ENCODE measurements around the gene UBE2S. TPM values are rescaled to one million over a fixed set of nuclear protein-coding genes. Genes with fewer than 3 reads are reported as not detected.

Gene UBE2S
- 61.7 and 400 TPM in 2 replicates for total RNA-seq

DNA sequence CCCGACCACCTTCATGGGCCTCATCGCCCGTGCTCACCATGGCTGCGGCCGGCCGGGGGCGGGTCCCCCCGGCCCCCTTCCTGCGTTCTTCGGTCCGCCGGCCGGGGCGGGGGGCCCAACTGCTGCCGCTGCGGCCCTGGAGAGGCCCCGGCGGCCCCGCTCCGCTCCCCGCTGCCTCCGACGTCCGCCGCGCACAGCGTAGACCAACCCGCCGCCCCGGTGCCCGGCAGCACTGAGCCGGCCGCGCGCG is at the start of gene UBE2S:
UBE2S (minus strand) TSS at position 239 of the 250 bp plus-strand sequence; CDS start at position 40, 199 bp downstream.

DNA sequence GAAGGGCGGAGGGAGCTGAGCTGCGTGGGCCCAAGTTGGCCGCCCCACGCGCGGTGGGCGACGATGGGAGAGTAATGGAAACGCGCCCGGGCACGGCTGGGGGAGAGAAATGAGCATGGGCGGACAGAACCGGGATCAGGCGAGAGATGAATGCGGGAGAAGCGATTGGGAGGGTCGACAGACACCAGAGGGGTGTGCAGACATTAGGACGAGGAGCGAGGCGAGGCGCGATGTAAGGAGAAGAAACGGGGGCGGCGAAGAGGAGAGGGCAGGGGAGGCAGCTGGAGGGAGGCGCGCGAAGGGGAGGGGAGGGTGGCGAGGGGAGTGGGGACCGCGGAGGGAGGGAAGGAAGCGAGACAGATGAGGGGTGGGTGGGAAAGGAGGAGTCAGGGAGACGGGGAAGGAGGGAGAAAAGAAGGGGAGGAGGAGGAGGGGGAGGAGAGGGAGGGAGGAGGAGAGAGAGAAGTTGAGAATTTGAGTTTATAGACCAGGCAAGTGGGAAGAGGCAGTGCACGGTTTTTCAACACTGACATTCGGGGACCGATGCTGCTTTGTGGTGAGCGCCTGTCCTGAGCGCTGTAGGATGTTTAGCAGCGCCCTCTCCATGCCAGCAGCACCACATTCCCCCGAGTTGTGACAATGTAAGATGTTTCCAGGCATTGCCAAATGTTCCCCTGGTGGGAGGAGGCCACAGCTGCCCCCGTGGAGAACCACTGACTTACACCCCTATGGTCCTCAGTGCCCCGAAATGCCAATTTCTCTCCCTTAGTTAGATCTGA is 35.6 kb upstream of the UBE2S start, which contains the start of gene SHISA7:
SHISA7 (minus strand) TSS at position 256 of the 779 bp plus-strand sequence. CDS start 437 bp downstream, outside the sequence.

DNA sequence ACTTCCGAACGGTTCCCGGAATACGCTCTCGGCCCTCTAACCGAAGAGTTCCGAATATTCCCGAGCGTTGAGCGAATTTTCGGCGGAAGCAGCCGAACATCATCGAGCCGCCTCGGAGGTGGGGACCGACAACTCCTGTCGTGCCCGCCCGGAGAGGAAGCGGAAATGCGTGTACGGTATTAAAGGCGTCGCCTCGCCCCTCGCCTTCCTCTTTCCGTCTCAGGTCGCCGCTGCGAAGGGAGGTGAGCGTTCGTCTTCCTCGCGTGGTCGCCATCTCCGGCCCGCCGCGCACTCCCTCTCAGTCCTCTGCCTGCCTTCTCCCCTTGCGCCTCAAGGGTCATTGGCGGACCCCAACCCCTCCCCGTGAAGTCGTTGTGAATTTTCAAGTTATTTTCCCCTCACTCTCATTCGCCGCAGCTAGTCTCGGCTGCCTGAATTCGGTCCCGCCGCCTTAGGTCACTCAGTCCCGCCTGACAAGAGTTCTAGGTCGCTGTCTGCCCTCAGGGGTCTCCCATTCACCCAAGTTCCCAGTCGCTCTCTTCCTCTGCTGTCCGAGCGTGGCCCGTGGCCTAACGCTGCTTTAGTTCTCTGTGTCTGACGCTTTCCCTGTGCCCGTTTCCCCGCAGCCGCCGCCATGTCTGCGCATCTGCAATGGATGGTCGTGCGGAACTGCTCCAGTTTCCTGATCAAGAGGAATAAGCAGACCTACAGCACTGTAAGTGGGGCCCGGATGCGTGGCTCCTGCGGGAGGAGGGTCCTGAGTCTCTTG is 21.7 kb downstream of the UBE2S start, which contains the start of gene RPL28:
RPL28 (plus strand) TSS at position 209 of the 769 bp plus-strand sequence; CDS start at position 635, 426 bp downstream.

DNA sequence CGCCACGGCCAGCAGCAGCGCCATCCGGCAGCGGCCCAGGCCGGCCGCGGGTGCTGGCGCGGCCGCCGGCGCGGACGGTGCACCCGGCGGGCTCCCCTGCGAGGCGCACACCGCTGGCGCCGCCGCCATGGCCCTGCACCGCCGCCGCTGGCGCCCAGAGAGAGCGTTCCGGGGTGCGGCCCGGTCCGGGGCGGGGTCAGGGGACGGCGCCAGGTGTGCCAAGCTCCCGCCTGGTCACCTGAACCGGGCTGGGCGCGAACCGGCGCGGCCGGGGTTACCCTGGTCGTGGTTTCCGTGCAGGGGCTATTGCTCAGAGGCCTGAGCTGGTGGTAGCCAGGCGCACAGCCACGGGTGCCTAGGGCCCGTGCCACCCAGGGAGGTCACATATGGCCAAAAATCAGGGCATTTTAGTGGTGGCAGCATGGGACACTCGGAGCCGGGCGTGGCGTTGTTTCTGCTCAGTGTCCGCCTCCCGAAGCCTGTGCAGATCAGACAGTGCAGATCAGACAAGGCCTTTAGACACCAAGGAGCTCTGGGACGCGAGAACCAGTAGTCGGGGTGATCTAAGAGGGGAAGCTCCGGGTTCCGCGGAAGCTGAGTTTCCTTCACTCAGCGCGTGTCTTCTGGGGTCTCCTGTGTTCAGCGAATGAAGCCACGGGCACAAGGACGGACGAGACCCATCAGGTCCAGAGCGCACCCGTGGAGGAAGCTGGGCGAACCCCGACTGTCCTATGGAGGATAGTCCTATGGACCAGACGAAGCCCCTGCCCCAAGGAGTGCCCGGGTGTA is 23.3 kb downstream of the UBE2S start, which contains the start of gene TMEM238:
TMEM238 (minus strand) TSS at position 162 of the 789 bp plus-strand sequence; CDS start at position 129, 33 bp downstream.

DNA sequence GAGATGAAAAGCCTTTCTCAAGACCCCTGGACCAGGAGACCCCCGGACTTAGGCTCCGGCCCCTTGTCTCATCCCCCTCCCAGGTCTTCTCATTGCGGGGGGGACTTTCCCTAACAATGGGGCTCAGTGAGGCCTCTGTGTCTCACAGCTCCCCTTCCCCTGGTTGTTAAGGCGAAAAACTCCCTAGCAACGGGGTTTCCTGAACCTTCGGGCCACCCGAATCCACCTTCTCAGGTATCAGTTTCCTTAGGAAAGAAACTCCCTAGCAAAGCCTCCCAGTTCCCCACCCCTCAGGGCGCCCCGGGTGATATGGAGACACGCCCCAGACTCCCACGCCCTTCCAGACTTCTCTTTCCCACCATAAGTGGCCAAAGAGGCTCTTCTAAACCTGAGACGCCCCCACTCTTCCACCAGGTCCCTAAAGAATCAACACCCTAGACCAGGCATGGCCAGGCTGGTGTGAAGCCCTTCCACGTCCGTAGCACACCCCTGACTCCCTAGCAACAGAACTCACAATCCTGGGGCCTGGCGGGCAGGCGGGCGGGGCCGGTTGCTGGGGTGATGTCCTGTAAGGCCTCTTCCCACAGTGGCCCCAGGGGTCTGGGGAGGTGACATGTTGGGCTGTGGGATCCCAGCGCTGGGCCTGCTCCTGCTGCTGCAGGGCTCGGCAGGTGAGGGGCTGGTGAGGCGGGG is 31.2 kb downstream of the UBE2S start, which contains the start of gene TMEM190:
TMEM190 (plus strand) TSS at position 586 of the 693 bp plus-strand sequence; CDS start at position 614, 28 bp downstream.

DNA sequence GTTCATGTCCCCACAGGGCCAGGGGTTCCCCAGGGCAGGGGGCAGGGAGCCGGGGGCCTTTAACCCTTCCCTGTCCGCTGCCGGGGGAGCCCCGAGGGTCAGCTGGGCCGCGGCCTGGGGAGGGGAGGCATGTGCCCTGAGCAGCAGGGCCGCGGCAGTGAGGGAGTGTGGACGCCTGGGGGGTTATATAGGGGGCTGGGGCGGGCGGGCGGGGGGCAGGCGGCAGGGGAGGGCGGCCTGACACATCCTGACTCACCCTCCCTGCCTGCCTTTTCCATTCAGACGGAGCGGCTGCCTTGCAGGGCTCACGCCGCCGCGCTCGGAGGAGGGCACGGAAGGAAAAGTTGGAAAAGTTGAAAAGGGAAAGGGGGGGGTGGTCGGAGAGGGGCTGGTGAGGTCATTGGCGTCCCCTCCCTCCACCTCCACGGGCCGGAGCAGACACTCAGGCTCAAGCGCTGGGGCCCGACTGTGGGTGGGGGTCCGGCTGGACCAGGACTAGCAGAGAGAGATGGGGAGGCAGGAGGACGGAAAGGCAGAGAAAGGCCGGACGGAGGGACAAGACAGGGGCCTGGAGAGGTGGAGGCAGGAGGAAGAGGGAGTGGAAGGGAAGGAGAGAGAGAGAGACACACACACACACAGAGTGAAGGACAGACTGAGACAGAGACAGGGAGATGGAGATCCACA is 37.1 kb downstream of the UBE2S start, which contains the start of gene IL11:
IL11 (minus strand) TSS at position 159 of the 684 bp plus-strand sequence; CDS start at position 6, 153 bp downstream.

DNA sequence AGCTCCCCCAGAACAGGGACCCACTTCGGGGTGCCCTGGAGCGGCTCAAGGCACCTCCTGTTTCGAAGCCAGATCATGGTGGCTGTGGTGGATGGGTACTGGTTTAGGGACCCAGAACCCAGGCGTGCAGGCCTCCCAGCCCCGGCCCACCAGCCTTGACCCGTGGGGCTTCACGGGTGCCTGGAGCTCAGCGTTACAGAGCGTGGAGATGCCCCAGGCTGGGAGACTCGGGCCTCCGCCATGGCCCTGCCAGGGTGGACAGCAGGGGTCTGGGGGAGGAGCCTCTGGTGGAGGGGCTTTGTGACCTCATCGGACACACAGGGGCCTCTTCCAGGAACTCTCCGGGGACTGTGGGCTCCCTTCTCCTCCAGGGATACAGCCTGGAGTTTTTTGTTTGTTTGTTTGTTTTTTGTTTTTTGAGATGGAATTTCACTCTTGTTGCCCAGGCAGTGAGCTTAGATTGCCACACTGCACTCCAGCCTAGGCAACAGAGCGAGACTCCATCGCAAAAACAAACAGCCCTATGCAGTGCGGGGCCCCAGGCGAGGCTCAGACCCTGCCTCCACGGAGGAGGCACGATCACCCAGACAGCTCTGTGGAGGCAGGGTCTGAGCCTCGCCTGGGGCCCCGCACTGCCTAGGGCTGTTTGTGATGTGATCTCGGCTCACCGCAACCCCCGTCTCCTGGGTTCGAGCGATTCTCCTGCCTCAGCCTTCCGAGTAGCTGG is 44.4 kb downstream of the UBE2S start, which contains the start of gene GARIN5B:
GARIN5B (minus strand) TSS at position 271 of the 727 bp plus-strand sequence; CDS start at position 77, 194 bp downstream.

DNA sequence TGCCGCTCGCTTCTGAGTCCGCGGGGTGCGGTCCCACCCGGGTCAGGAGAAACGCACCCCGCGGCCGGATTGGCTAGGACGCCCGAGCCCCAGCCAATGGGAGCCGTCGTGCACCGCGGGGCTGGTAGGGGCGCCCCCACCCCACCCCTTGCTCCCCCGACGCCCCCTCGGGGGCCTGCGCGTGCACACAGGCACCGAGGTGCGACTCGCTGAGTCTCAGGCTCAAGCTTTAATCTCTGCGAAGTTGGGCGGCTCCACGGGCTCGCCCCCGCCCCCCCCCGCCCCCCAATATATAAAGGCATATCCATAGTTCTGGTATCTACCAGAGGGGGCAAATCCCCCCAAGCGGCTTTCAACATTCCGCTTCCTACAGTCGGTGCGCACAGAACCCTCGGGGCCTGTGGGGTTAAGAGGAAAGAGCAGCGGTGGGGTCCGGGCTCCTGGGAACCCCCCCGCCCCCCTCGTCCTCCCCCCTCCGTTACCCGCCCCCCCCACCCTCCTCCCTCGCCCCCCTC is 52.8 kb downstream of the UBE2S start, which contains the start of gene COX6B2:
COX6B2 (minus strand) TSS at position 22 of the 515 bp plus-strand sequence. CDS start 198 bp downstream, outside the sequence.

Other genes starting within 250 kb of the UBE2S start
- gene DNAAF3, start 241.2 kb downstream of the UBE2S start, total RNA-seq, result 0.65 and 6.7 TPM in 2 replicates
- 0.38 TPM in 1 of 2 replicates, not detected in the other for gene SYT5, start 227.5 kb downstream of the UBE2S start, total RNA-seq
- gene PTPRH, start 198.3 kb downstream of the UBE2S start, total RNA-seq, result 0.81 and 3.7 TPM in 2 replicates
- 2.4 TPM in 2 replicates for gene TMEM86B, start 179.0 kb downstream of the UBE2S start, total RNA-seq
- 56.5 and 70.4 TPM in 2 replicates for gene PPP6R1, start 148.8 kb downstream of the UBE2S start, total RNA-seq
- 45.9 and 63.2 TPM in 2 replicates for gene HSPBP1, start 127.7 kb downstream of the UBE2S start, total RNA-seq
- gene BRSK1, start 123.8 kb downstream of the UBE2S start, total RNA-seq, result 5.7 and 7.8 TPM in 2 replicates
- gene TMEM150B, start 82.4 kb downstream of the UBE2S start, total RNA-seq, result not detected in 2 replicates
- 9.9 and 14.8 TPM in 2 replicates for gene KMT5C, start 67.9 kb downstream of the UBE2S start, total RNA-seq
- gene COX6B2, start 53.1 kb downstream of the UBE2S start, total RNA-seq, result 1.0 TPM in 1 of 2 replicates, not detected in the other
- gene GARIN5B, start 44.5 kb downstream of the UBE2S start, total RNA-seq, result 0.13 TPM in 1 of 2 replicates, not detected in the other
- gene IL11, start 37.3 kb downstream of the UBE2S start, total RNA-seq, result 3.3 and 25.3 TPM in 2 replicates
- gene TMEM190, start 31.0 kb downstream of the UBE2S start, total RNA-seq, result 1.8 TPM in 1 of 2 replicates, not detected in the other
- 1.5 and 3.3 TPM in 2 replicates for gene TMEM238, start 23.5 kb downstream of the UBE2S start, total RNA-seq
- 446 and 474 TPM in 2 replicates for gene RPL28, start 21.9 kb downstream of the UBE2S start, total RNA-seq
- gene SHISA7, start 35.5 kb upstream of the UBE2S start, total RNA-seq, result under 0.01 TPM in 1 of 2 replicates, not detected in the other
- 102 and 133 TPM in 2 replicates for gene ISOC2, start 53.9 kb upstream of the UBE2S start, total RNA-seq
- not detected in 2 replicates for gene C19orf85, start 57.0 kb upstream of the UBE2S start, total RNA-seq
- 8.8 and 19.0 TPM in 2 replicates for gene ZNF628, start 68.8 kb upstream of the UBE2S start, total RNA-seq
- gene NAT14, start 77.4 kb upstream of the UBE2S start, total RNA-seq, result 27.2 and 76.3 TPM in 2 replicates
- gene SSC5D, start 80.6 kb upstream of the UBE2S start, total RNA-seq, result 0.81 and 34.0 TPM in 2 replicates
- 2.4 and 7.9 TPM in 2 replicates for gene SBK2, start 129.3 kb upstream of the UBE2S start, total RNA-seq
- 0.13 and 0.16 TPM in 2 replicates for gene SBK3, start 137.8 kb upstream of the UBE2S start, total RNA-seq
- gene ZNF579, start 173.1 kb upstream of the UBE2S start, total RNA-seq, result 10.8 and 25.7 TPM in 2 replicates
- 6.0 and 8.5 TPM in 2 replicates for gene FIZ1, start 191.7 kb upstream of the UBE2S start, total RNA-seq
- 18.4 and 25.5 TPM in 2 replicates for gene ZNF524, start 192.5 kb upstream of the UBE2S start, total RNA-seq
- 4.6 and 12.7 TPM in 2 replicates for gene ZNF865, start 197.9 kb upstream of the UBE2S start, total RNA-seq
- gene ZNF784, start 216.8 kb upstream of the UBE2S start, total RNA-seq, result 3.7 and 6.7 TPM in 2 replicates
- gene ZNF580, start 233.2 kb upstream of the UBE2S start, total RNA-seq, result 24.8 and 59.3 TPM in 2 replicates
- 23.1 and 60.6 TPM in 2 replicates for gene ZNF581, start 235.9 kb upstream of the UBE2S start, total RNA-seq
- gene CCDC106, start 240.4 kb upstream of the UBE2S start, total RNA-seq, result 10.6 and 30.8 TPM in 2 replicates
- 113 and 234 TPM in 2 replicates for gene U2AF2, start 247.2 kb upstream of the UBE2S start, total RNA-seq